ENCODE data around the gene TMEM247. TPM values are rescaled to one million over a fixed set of nuclear protein-coding genes. Genes with fewer than 3 reads are reported as not detected.

The TMEM247 gene
- total RNA-seq, 1 experiment from 2014 or later: not detected

GRCh38 chr2:46528880-46529279 is 49.5 kb downstream of the TMEM247 start:
- CTCF ChIA-PET: no interaction called here

GRCh38 chr2:46530639-46531038 is 51.3 kb downstream of the TMEM247 start:
- Histone ChIP-seq H3K4me3 (ENCODE audit: low read length) (no peak overlapping the region), H3K36me3 (ENCODE audit: low read depth, low read length) (no peaks in the 10 kb centered on the region), H3K4me1 (ENCODE audit: insufficient read depth, low read length) (no peaks in the 10 kb centered on the region), H3K4me2 (ENCODE audit: low read length) (no peak overlapping the region), H3K9me3 (ENCODE audit: low read length) (no peaks in the 10 kb centered on the region), H3K79me2 (ENCODE audit: low read length) (no peaks in the 10 kb centered on the region), H3K9ac (ENCODE audit: low read length) (no peak overlapping the region), H2AFZ (ENCODE audit: low read length) (no peak overlapping the region), H3K27me3 (ENCODE audit: low read length) (no peaks in the 10 kb centered on the region), H3K27ac (ENCODE audit: low read length) (no peak overlapping the region), H4K20me1 (ENCODE audit: low read length) (no peaks in the 10 kb centered on the region), H3K9me2 (replicated peaks; ENCODE audit: low read length) (no peaks in the 10 kb centered on the region), H3F3A (ENCODE audit: low read length, unreplicated experiment) (no peaks in the 10 kb centered on the region)
- intact Hi-C loops (cut with micrococcal nuclease): no loop called here
- no peak for DNase-seq
- BruUV-seq (replicated peaks): no TSS peak
- ChIA-PET POLR2A (ENCODE audit: unreplicated experiment) (interaction anchor here (0.6 kb wide), 1 partner anchor 74 kb away, joined by 5 read pairs; no protein-coding TSS in a partner anchor), CTCF (no interaction called here)
- ATAC-seq: no peak
- no peak for TF ChIP-seq CTCF (conservative IDR thresholded peaks at IDR 0.05; ENCODE audit: low read depth, low read length)
- TF ChIP-seq EZH2 (IDR thresholded peaks at IDR 0.05; ENCODE audit: low read length, unreplicated experiment): no peak
- no peak for TF ChIP-seq EZH2phosphoT487 (IDR thresholded peaks at IDR 0.05; ENCODE audit: borderline replicate concordance, low read length)

More at GRCh38 chr2:46528880-46529279, 49.5 kb downstream of the TMEM247 start:
- H4K20me1 ChIP-seq (ENCODE audit: low read length): no peaks in the 10 kb centered on the region
- BruUV-seq (replicated peaks): no TSS peak
- no peak for DNase-seq
- H3K36me3 ChIP-seq (ENCODE audit: low read depth, low read length): no peaks in the 10 kb centered on the region
- no peak overlapping the region for H3K4me3 ChIP-seq (ENCODE audit: low read length)
- H3K27me3 ChIP-seq (ENCODE audit: low read length): no peaks in the 10 kb centered on the region
- no peaks in the 10 kb centered on the region for H3K9me2 ChIP-seq (replicated peaks; ENCODE audit: low read length)
- TF ChIP-seq CTCF (conservative IDR thresholded peaks at IDR 0.05; ENCODE audit: low read depth, low read length) (no peak), EZH2 (IDR thresholded peaks at IDR 0.05; ENCODE audit: low read length, unreplicated experiment) (no peak), EZH2phosphoT487 (IDR thresholded peaks at IDR 0.05; ENCODE audit: borderline replicate concordance, low read length) (no peak)
- H3K79me2 ChIP-seq (ENCODE audit: low read length): no peaks in the 10 kb centered on the region
- no peak overlapping the region for H3K27ac ChIP-seq (ENCODE audit: low read length)
- no peak overlapping the region for H2AFZ ChIP-seq (ENCODE audit: low read length)
- H3K4me1 ChIP-seq (ENCODE audit: insufficient read depth, low read length): no peaks in the 10 kb centered on the region
- no peak overlapping the region for H3K9ac ChIP-seq (ENCODE audit: low read length)
- no peak for ATAC-seq
- intact Hi-C loops (cut with micrococcal nuclease): no loop called here
- POLR2A ChIA-PET (ENCODE audit: unreplicated experiment): no interaction called here
- H3F3A ChIP-seq (ENCODE audit: low read length, unreplicated experiment): no peaks in the 10 kb centered on the region
- H3K9me3 ChIP-seq (ENCODE audit: low read length): no peaks in the 10 kb centered on the region
- no peak overlapping the region for H3K4me2 ChIP-seq (ENCODE audit: low read length)

- CTCF ChIA-PET: no interaction called here
- no peak overlapping the region for H3K9ac ChIP-seq (ENCODE audit: low read length)
- intact Hi-C loops (cut with micrococcal nuclease): no loop called here
Observed at GRCh38 chr2:46531863-46532262, 52.5 kb downstream of the TMEM247 start.

More at GRCh38 chr2:46531863-46532262, 52.5 kb downstream of the TMEM247 start:
- no TSS peak for BruUV-seq (replicated peaks)
- H3K4me2 ChIP-seq (ENCODE audit: low read length): no peak overlapping the region
- ATAC-seq (no peak), DNase-seq (no peak)
- H3K4me3 ChIP-seq (ENCODE audit: low read length): no peak overlapping the region
- no peak overlapping the region for H3K27ac ChIP-seq (ENCODE audit: low read length)
- POLR2A ChIA-PET (ENCODE audit: unreplicated experiment): no interaction called here
- H3K9me3 ChIP-seq (ENCODE audit: low read length): no peaks in the 10 kb centered on the region
- no peaks in the 10 kb centered on the region for H3K9me2 ChIP-seq (replicated peaks; ENCODE audit: low read length)
- no peak overlapping the region for H2AFZ ChIP-seq (ENCODE audit: low read length)
- TF ChIP-seq CTCF (conservative IDR thresholded peaks at IDR 0.05; ENCODE audit: low read depth, low read length) (no peak), EZH2phosphoT487 (IDR thresholded peaks at IDR 0.05; ENCODE audit: borderline replicate concordance, low read length) (no peak), EZH2 (IDR thresholded peaks at IDR 0.05; ENCODE audit: low read length, unreplicated experiment) (no peak)
- no peaks in the 10 kb centered on the region for H4K20me1 ChIP-seq (ENCODE audit: low read length)
- no peaks in the 10 kb centered on the region for H3F3A ChIP-seq (ENCODE audit: low read length, unreplicated experiment)
- H3K79me2 ChIP-seq (ENCODE audit: low read length): no peaks in the 10 kb centered on the region
- no peaks in the 10 kb centered on the region for H3K36me3 ChIP-seq (ENCODE audit: low read depth, low read length)
- no peaks in the 10 kb centered on the region for H3K27me3 ChIP-seq (ENCODE audit: low read length)
- H3K4me1 ChIP-seq (ENCODE audit: insufficient read depth, low read length): no peaks in the 10 kb centered on the region

Other genes starting within 250 kb of the TMEM247 start
- 43.2 and 77.0 TPM in 2 replicates for gene EPAS1, start 182.2 kb upstream of the TMEM247 start, total RNA-seq (2014; rRNA removed)
- 24.5 and 40.8 TPM in 2 replicates for gene RHOQ, start 62.9 kb downstream of the TMEM247 start, total RNA-seq (2014; rRNA removed)
- gene ATP6V1E2, start 63.0 kb downstream of the TMEM247 start, total RNA-seq (2014; rRNA removed): 11.5 and 17.3 TPM in 2 replicates
- 10.5 and 17.0 TPM in 2 replicates for gene PIGF, start 137.5 kb downstream of the TMEM247 start, total RNA-seq (2014; rRNA removed)
- gene CRIPT, start 137.7 kb downstream of the TMEM247 start, total RNA-seq (2014; rRNA removed): 7.7 and 8.9 TPM in 2 replicates
- 12.1 and 15.6 TPM in 2 replicates for gene SOCS5, start 219.7 kb downstream of the TMEM247 start, total RNA-seq (2014; rRNA removed)

All from PC-3 (cell line).